Head of caudate nucleus (tissue), 42 donors: ENCODE results near the gene PNPLA6.

Source experiments
- DNase-seq, 42 donors: peaks; one replicate each; pipeline versions ENCODE4 v3.0.0 to v3.0.0-alpha.2; 2020 to 2021; ENCODE audit warnings: mixed read lengths in 7 of 42
- intact Hi-C: fragments of 100-400 bp; cut with DNase I; formaldehyde crosslinking; loops from one replicate; pipeline ENCODE4 v1.15.0; 2022

PNPLA6 gene

DNA sequence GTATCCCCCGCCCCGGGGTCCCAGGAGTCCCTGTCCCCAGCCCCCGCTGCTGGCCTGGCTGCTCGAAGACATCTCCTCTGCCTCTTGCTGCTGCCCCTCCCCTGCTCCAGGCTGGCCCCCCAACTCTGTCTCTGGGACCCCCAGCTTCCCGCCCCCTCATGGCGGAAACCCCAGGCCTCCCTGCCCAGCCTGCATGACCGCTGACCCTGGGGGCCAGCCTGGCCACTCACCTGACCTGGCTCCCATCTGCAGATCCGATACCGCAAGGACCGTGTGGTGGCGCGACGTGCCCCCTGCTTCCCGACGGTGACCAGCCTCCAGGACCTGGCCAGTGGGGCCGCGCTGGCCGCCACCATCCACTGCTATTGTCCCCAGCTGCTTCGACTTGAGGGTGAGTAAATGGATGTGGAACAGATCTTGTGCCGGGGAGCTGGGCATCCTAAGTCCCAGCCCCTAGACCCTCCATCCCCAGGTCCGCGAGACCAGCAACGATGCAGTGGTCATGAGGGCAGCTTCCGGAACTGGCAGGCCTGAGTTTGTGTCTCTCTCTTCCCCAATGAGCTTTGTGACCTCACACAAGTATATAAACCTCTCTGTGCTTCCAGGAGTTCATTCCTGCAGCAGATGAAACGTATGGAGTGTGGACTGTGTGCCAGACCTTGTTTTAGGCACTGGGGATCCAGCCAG, 72.5 kb downstream of the PNPLA6 start:
- intact Hi-C loops = no loop called here
- DNase-seq = no peak

DNA sequence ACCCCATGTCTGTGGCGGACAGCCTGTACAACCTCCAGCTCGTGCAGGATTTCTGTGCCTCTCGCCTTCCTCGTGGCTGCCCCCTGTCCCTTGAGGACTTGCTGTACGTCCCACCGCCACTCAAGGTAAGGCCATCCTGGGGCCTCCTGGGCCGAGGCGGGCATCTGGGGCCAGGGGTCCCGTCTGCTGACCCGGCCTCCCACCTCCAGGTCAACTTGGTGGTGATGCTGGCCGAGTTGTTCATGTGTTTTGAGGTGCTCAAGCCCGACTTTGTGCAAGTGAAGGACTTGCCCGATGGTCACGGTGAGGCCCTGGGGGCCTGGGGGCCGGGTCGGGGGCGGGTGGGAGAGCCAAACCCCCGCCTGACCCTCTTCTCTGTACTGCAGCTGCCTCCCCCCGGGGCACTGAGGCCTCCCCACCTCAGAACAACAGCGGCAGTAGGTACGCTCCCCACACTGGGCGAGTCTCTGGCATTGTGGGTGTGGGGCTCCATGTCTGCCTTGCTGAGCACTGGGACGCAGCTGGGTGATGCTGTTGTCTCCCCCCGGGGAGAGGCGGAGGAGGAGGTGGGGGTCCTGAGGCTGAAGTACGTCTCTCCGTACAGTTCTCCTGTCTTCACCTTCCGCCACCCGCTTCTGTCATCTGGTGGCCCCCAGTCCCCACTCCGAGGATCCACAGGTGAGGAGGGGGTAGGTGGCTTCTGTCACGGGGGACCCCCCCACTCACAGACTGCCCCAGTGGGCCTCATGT, 75.1 kb downstream of the PNPLA6 start:
- intact Hi-C loops = no loop called here

More for the DNA sequence above, 75.1 kb downstream of the PNPLA6 start:
- no peak for DNase-seq
